K562 (cell line): ENCODE results near the gene SLC7A5. TPM values are rescaled to one million over a fixed set of nuclear protein-coding genes. Genes with fewer than 3 reads are reported as not detected.
A peak's percentile ranks its signal among the peaks of the same experiment; 100 is the strongest.

Experiments used
- CTBP1 ChIP-seq: fragments of 450-650 bp; IDR thresholded peaks from 2 replicates; pipeline ENCODE4 v1.6.1; 2016; ENCODE audit warnings: borderline replicate concordance
- CXXC5 ChIP-seq: fragments of 250-450 bp; sonication (Bioruptor Pico); IDR thresholded peaks from 2 replicates; pipeline ENCODE4 v1.8.0; 2022; ENCODE audit warnings: inconsistent platforms, mild to moderate bottlenecking, moderate library complexity
- E2F5 ChIP-seq: sonication (generic); formaldehyde crosslinking; IDR thresholded peaks from 2 replicates; pipeline ENCODE4 v1.8.0; 2022; ENCODE audit warnings: mild to moderate bottlenecking, missing genetic modification reagents
- ESRRB ChIP-seq: fragments of 250-450 bp; sonication (Bioruptor Pico); IDR thresholded peaks from 2 replicates; pipeline ENCODE4 v1.5.0; 2020; ENCODE audit warnings: mild to moderate bottlenecking, moderate library complexity, borderline replicate concordance
- HLTF ChIP-seq: fragments of 450-650 bp; IDR thresholded peaks from 2 replicates; pipeline ENCODE4 v1.6.1; 2016
- HMGXB4 ChIP-seq: sonication (generic); formaldehyde crosslinking; IDR thresholded peaks from 2 replicates; pipeline ENCODE4 v1.8.1; 2023; ENCODE audit warnings: mild to moderate bottlenecking, missing genetic modification reagents
- NUFIP1 ChIP-seq: fragments of 450-650 bp; IDR thresholded peaks from 2 replicates; pipeline ENCODE4 v1.6.1; 2018; ENCODE audit not compliant: partially characterized antibody
- POLR2AphosphoS5 ChIP-seq: IDR thresholded peaks from 2 replicates; pipeline ENCODE4 v1.6.1; 2011; ENCODE audit warnings: mild to moderate bottlenecking, low read depth, low read length, moderate library complexity; ENCODE audit not compliant: control insufficient read depth, insufficient read depth
- PREB ChIP-seq: sonication (generic); formaldehyde crosslinking; IDR thresholded peaks from 2 replicates; pipeline ENCODE4 v1.8.1; 2023; ENCODE audit warnings: mild to moderate bottlenecking, missing genetic modification reagents
- SIX5 ChIP-seq, 2 experiments: IDR thresholded peaks; 2 replicates each; pipeline ENCODE4 v1.6.1; 2011; ENCODE audit warnings: low read length in 2 of 2, borderline replicate concordance in 1 of 2, low read depth in 1 of 2, mild to moderate bottlenecking in 1 of 2, moderate library complexity in 1 of 2; ENCODE audit not compliant: insufficient read depth in 1 of 2
- YY1 ChIP-seq, 3 experiments: IDR thresholded peaks; 2 replicates each; pipeline ENCODE4 v1.6.1; 2011; ENCODE audit warnings: low read length in 2 of 3, mild to moderate bottlenecking in 2 of 3, moderate library complexity in 2 of 3, borderline replicate concordance in 1 of 3, control low read depth in 1 of 3, low read depth in 1 of 3; ENCODE audit not compliant: insufficient read depth in 3 of 3, insufficient replicate concordance in 2 of 3, control insufficient read depth in 1 of 3, insufficient read length in 1 of 3; ENCODE audit errors: extremely low read depth in 1 of 3
- ZNF316 ChIP-seq: fragments of 450-650 bp; IDR thresholded peaks from 2 replicates; pipeline ENCODE4 v1.6.1; 2016
- ZNF436 ChIP-seq: fragments of 250-450, 450-650 bp; sonication (Bioruptor Pico); formaldehyde crosslinking; IDR thresholded peaks from 2 replicates; pipeline ENCODE4 v1.7.0; 2020; ENCODE audit warnings: mild to moderate bottlenecking
- ZNF780A ChIP-seq: fragments of 250-450 bp; sonication (Bioruptor Pico); IDR thresholded peaks from 2 replicates; pipeline ENCODE4 v1.5.0; 2021; ENCODE audit warnings: mild to moderate bottlenecking
- polyA plus RNA-seq, 8 experiments: library from polyadenylated mRNA; depleted of rRNA in 4 of 8; stranded (reverse) in 5 of 8; unstranded in 3 of 8; fragments of >200 nt; fragmentation: Nextera tagmentation in 2 of 8; fragmentation: Illumina TruSeq in 1 of 8; extraction: Ambion mirVana in 2 of 8; extraction: Trizol in 1 of 8; gene quantifications; 2 replicates each; pipeline versions ENCODE4 v1.2.1 to v1.2.3, GENCODE V29; 2011 to 2014; ENCODE audit warnings: inconsistent platforms in 1 of 8, missing spikeins in 1 of 8
- total RNA-seq, 7 experiments: library from RNA; depleted of rRNA in 6 of 7; stranded (reverse); fragments of >200 nt in 6 of 7; fragmentation: Illumina TruSeq in 2 of 7; extraction: Trizol in 2 of 7; gene quantifications; 2 replicates each; pipeline versions ENCODE4 v1.2.1 to v1.2.3, GENCODE V29; 2011 to 2021; ENCODE audit warnings: low replicate concordance in 1 of 7
- TF ChIP-seq, protein P1 (sequence below): sonication (generic); formaldehyde crosslinking; IDR thresholded peaks from 2 replicates; pipeline ENCODE4 v1.8.0; 2022; ENCODE audit warnings: mild to moderate bottlenecking, missing genetic modification reagents
- TF ChIP-seq, protein P2 (sequence below): fragments of 450-650 bp; formaldehyde crosslinking; IDR thresholded peaks from 2 replicates; pipeline ENCODE4 v1.4.0; 2020; ENCODE audit warnings: mild to moderate bottlenecking
- TF ChIP-seq, protein P3 (sequence below): fragments of 450-650 bp; formaldehyde crosslinking; IDR thresholded peaks from 2 replicates; pipeline ENCODE4 v1.4.0; 2022; ENCODE audit warnings: missing genetic modification characterization

Gene SLC7A5
- total and polyA plus RNA-seq, 9 of the 15 experiments (the other 6 are each of a cell fraction or from before 2014, with no cell fraction given), result 1.9 to 220 (median 18.6) TPM

DNA sequence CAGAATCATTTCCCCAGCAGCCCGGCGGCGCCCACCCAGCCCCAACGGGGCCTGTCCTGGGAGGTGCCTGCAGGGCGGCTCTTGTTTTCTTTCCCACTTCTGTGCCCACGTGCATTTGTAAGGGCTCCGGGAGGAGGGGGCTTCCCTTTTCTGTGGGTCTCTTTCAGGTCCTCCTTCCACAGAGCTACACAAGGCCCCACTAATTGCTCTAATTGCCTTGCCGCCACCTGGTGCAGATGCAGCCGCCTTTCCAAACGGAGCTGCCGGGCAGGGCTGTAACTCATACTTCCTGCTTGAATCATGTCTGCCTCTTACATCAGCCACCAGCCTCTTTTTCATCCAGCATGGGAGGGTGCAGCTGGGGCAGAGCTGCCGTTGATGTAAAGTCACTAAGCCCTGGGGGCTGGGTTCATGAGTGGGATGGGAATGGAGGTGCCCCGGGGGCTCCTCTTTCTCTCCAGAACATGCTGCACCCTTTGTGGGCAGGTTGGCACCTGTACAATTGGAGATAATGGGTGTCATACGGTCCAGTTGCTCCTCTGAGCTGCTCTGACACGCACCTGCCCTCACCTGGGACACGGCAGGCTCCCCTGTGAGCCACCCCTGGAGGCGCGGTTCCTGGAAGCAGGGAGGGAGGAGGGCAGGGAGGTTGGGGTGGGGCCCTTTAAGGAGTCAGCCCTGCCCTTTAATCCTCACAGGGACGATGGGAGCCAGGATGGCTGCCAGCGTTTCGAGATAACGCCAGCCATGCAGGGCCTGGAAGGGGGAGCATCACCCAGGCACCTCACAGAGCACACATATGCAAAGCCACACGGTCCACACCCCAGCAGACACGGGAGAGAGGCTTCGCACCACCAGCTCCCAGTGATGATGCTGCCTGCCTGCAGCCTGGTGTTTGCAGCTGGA, 62.4 kb downstream of the SLC7A5 start (continued):
- no peak for TF ChIP-seq ZNF780A (CRISPR knock-in tag)
- no peak for TF ChIP-seq ZNF436 (CRISPR knock-in tag)
- TF ChIP-seq, protein P1, sequence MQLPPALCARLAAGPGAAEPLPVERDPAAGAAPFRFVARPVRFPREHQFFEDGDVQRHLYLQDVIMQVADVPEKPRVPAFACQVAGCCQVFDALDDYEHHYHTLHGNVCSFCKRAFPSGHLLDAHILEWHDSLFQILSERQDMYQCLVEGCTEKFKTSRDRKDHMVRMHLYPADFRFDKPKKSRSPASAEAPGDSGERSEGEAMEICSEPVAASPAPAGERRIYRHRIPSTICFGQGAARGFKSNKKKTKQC, result peak; percentile 53; the same call in 1 of the 2 replicates
- no peak for TF ChIP-seq HLTF
- TF ChIP-seq ZNF316, result no peak
- TF ChIP-seq, protein P2, sequence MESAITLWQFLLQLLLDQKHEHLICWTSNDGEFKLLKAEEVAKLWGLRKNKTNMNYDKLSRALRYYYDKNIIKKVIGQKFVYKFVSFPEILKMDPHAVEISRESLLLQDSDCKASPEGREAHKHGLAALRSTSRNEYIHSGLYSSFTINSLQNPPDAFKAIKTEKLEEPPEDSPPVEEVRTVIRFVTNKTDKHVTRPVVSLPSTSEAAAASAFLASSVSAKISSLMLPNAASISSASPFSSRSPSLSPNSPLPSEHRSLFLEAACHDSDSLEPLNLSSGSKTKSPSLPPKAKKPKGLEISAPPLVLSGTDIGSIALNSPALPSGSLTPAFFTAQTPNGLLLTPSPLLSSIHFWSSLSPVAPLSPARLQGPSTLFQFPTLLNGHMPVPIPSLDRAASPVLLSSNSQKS (CRISPR knock-in tag), result no peak
- TF ChIP-seq CTBP1, result peak; percentile 91
- no peak for TF ChIP-seq HMGXB4
- TF ChIP-seq E2F5, result no peak
- no peak for TF ChIP-seq NUFIP1
- TF ChIP-seq SIX5 (IDR thresholded peaks at IDR 0.05; ENCODE audit: borderline replicate concordance in 1 of 2, insufficient read depth in 1 of 2, low read depth in 1 of 2, low read length in 2 of 2), result no peak
- TF ChIP-seq POLR2AphosphoS5, result no peak
- no peak for TF ChIP-seq ESRRB (CRISPR knock-in tag)
- TF ChIP-seq PREB (CRISPR knock-in tag), result no peak
- TF ChIP-seq YY1 (IDR thresholded peaks at IDR 0.05; ENCODE audit: borderline replicate concordance in 1 of 3, control insufficient read depth in 1 of 3, extremely low read depth in 1 of 3, insufficient read depth in 3 of 3, insufficient read length in 1 of 3, insufficient replicate concordance in 2 of 3, low read depth in 1 of 3, low read length in 2 of 3), result peak in 1 of 3 experiments; percentile 61
- TF ChIP-seq CXXC5 (CRISPR knock-in tag), result peak; percentile 69
- TF ChIP-seq, protein P3, sequence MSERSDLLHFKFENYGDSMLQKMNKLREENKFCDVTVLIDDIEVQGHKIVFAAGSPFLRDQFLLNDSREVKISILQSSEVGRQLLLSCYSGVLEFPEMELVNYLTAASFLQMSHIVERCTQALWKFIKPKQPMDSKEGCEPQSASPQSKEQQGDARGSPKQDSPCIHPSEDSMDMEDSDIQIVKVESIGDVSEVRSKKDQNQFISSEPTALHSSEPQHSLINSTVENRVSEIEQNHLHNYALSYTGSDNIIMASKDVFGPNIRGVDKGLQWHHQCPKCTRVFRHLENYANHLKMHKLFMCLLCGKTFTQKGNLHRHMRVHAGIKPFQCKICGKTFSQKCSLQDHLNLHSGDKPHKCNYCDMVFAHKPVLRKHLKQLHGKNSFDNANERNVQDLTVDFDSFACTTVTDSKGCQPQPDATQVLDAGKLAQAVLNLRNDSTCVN (CRISPR knock-in tag), result no peak
